Neural cell (in vitro differentiated cells): Measurements from ENCODE around the gene GRHL1. TPM values are rescaled to one million over a fixed set of nuclear protein-coding genes. Genes with fewer than 3 reads are reported as not detected.

Experiments
- H2AFZ ChIP-seq: fragments of 200-600, 300-800 bp; sonication (generic), shearing (Covaris generic); 2 replicates; pipeline ENCODE4 v1.6.0; 2014; ENCODE audit warnings: low read depth, mild to moderate bottlenecking, antibody characterized with exemption, low read length, moderate library complexity
- H3F3A ChIP-seq: fragments of 200-600 bp; shearing (Covaris generic); 2 replicates; pipeline ENCODE4 v1.6.1; 2016; ENCODE audit warnings: mild to moderate bottlenecking, moderate library complexity, mixed read lengths, antibody characterized with exemption, low read length; ENCODE audit not compliant: insufficient read depth, poor library complexity, severe bottlenecking
- H3K27ac ChIP-seq: fragments of 200-600, 300-800 bp; sonication (generic), shearing (Covaris generic); 2 replicates; pipeline ENCODE4 v1.5.1; 2014; ENCODE audit warnings: mild to moderate bottlenecking, low read length, moderate library complexity
- H3K27me3 ChIP-seq: fragments of 300-800, 200-600 bp; sonication (generic), shearing (Covaris generic); 2 replicates; pipeline ENCODE4 v1.6.0; 2014; ENCODE audit warnings: mild to moderate bottlenecking, low read depth, low read length, moderate library complexity; ENCODE audit not compliant: insufficient read depth
- H3K36me3 ChIP-seq: fragments of 300-800, 200-600 bp; sonication (generic), shearing (Covaris generic); 2 replicates; pipeline ENCODE4 v1.5.1; 2014; ENCODE audit warnings: mild to moderate bottlenecking, antibody characterized with exemption, low read length, moderate library complexity; ENCODE audit not compliant: insufficient read depth
- H3K4me2 ChIP-seq: fragments of 300-800, 200-600 bp; sonication (generic), shearing (Covaris generic); 2 replicates; pipeline ENCODE4 v1.6.0; 2014; ENCODE audit warnings: mild to moderate bottlenecking, low read length
- H3K4me3 ChIP-seq: fragments of 300-800, 200-600 bp; sonication (generic), shearing (Covaris generic); 2 replicates; pipeline ENCODE4 v1.5.1; 2014; ENCODE audit warnings: mild to moderate bottlenecking, low read length, moderate library complexity
- H3K79me2 ChIP-seq: fragments of 200-600 bp; shearing (Covaris generic); replicated peaks from 2 replicates; pipeline ENCODE4 v1.6.0; 2014; ENCODE audit warnings: mild to moderate bottlenecking, low read length, moderate library complexity; ENCODE audit not compliant: insufficient read depth
- H3K9ac ChIP-seq: fragments of 300-800, 200-600 bp; sonication (generic), shearing (Covaris generic); 2 replicates; pipeline ENCODE4 v1.6.1; 2016; ENCODE audit warnings: mild to moderate bottlenecking, low read length, mixed read lengths
- H3K9me2 ChIP-seq: fragments of 200-600 bp; shearing (Covaris generic); 2 replicates; pipeline ENCODE4 v1.6.1; 2016; ENCODE audit warnings: mild to moderate bottlenecking, low read length, mixed read lengths; ENCODE audit not compliant: insufficient read depth
- H3K9me3 ChIP-seq: fragments of 200-600, 300-800 bp; sonication (generic), shearing (Covaris generic); 2 replicates; pipeline ENCODE4 v1.6.1; 2016; ENCODE audit warnings: mild to moderate bottlenecking, mixed run types, low read length, moderate library complexity, mixed read lengths
- H4K20me1 ChIP-seq: fragments of 200-600 bp; shearing (Covaris generic); 2 replicates; pipeline ENCODE4 v1.6.1; 2016; ENCODE audit warnings: mild to moderate bottlenecking, mixed run types; ENCODE audit not compliant: insufficient read depth
- EP300 ChIP-seq: fragments of 450-650 bp; conservative IDR thresholded peaks from 2 replicates; pipeline ENCODE4 v1.6.1; 2014; ENCODE audit warnings: antibody characterized with exemption, mild to moderate bottlenecking, moderate library complexity; ENCODE audit not compliant: poor library complexity, severe bottlenecking
- EZH2 ChIP-seq: fragments of 200-600, 300-800 bp; shearing (Covaris generic), sonication (generic); IDR thresholded peaks from 2 replicates; pipeline ENCODE4 v1.6.1; 2014; ENCODE audit warnings: antibody characterized with exemption, low read length, borderline replicate concordance, mild to moderate bottlenecking; ENCODE audit not compliant: insufficient read depth, poor library complexity, severe bottlenecking
- MXI1 ChIP-seq: fragments of 450-650 bp; conservative IDR thresholded peaks from 2 replicates; pipeline ENCODE4 v1.6.1; 2014; ENCODE audit warnings: antibody characterized with exemption, mild to moderate bottlenecking; ENCODE audit not compliant: poor library complexity, severe bottlenecking
- POLR2AphosphoS5 ChIP-seq: IDR thresholded peaks from 2 replicates; pipeline ENCODE4 v1.6.1; 2012
- RAD21 ChIP-seq: fragments of 450-650 bp; conservative IDR thresholded peaks from 2 replicates; pipeline ENCODE4 v1.6.1; 2014; ENCODE audit warnings: antibody characterized with exemption, mild to moderate bottlenecking, moderate library complexity
- SMC3 ChIP-seq: fragments of 450-650 bp; conservative IDR thresholded peaks from 2 replicates; pipeline ENCODE4 v1.6.1; 2014; ENCODE audit warnings: antibody characterized with exemption, mild to moderate bottlenecking, moderate library complexity; ENCODE audit not compliant: poor library complexity
- TAF1 ChIP-seq: IDR thresholded peaks from 2 replicates; pipeline ENCODE4 v1.6.1; 2012; ENCODE audit warnings: low read depth
- polyA plus RNA-seq: library from polyadenylated mRNA; depleted of rRNA; stranded (reverse); fragments of >200 nt; gene quantifications from 2 replicates; pipeline ENCODE4 v1.2.3, GENCODE V29; 2014
- TF ChIP-seq, protein P1 (sequence below): fragments of 450-650 bp; IDR thresholded peaks from 2 replicates; pipeline ENCODE4 v1.5.1; 2014; ENCODE audit warnings: antibody characterized with exemption, mild to moderate bottlenecking, moderate library complexity; ENCODE audit not compliant: poor library complexity, severe bottlenecking
- TF ChIP-seq, protein P2 (sequence below): IDR thresholded peaks from 2 replicates; pipeline ENCODE4 v1.6.1; 2012; ENCODE audit warnings: borderline replicate concordance

The GRHL1 gene
- polyA plus RNA-seq, 1 donor from 2014 or later = 26.3 TPM

DNA sequence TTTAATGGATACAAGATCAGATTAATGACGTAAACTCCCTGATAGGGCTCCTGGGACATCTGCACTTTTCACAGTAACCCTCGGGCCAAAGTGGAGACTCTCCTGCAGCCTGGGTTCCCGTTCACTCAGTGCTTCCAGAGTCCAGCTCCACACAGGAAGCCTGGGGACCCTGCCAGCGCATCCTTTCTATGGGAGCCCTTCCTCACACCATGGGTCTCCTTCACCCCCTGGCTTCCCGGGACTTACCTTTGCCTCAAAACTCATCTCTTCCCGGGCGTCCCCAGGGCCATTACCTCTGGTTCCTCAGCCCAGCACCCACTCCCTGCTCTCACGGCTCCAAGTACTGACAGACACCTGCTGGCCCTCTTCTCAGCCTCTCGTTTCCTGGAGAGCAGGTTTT is 51.2 kb downstream of the GRHL1 start:
- no peaks in the 10 kb centered on the region for H3K9me3 ChIP-seq
- H2AFZ ChIP-seq = no peak overlapping the region

DNA sequence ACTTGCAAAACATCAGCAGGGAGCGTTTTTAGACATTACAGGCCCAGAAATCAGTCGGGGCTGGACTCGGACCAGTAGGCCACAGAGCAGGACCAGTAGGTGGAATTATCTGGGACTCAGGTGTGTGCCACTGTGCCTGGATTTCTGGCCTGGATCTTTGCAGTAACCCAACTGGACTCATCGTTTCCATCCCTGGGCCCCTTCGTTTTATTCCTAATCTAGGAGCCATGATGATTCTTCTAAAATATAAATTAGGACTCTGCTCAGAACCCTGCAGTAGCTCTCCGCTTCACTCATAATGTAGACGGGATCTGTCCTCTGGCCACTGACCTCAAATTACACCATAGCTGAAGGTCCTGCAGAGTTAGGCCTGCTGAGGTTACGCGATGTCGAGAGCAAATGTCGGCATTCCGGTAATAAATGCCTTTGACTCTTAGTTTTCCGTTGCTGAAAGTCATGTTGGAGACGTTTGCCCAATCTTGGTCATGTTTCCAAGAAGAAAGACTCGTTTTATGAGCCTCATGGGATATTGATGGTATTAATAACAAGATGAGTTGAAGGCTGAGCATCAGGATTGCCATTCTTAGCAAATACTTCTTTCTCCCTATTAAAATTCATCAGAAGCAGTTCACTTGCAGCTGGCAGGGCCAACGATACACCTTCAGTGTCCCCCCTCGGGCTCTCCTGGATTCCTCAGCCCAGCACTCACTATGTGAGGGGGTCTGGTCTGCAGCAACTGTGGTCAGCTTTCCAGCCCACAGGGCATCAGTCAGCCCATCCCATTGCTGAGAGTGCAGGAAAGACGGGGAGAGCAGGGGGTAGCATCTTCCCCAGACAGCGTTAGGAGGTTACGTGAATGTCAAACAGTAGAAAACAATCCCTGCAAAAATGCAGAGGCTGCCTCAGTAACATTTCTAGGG is 52.0 kb downstream of the GRHL1 start:
- Histone ChIP-seq H3K4me3 (no peak overlapping the region), H3K9me3 (no peaks in the 10 kb centered on the region), H3K4me2 (no peak overlapping the region), H3K27me3 (no peaks in the 10 kb centered on the region), H4K20me1 (no peaks in the 10 kb centered on the region), H3F3A (no peaks in the 10 kb centered on the region), H3K9ac (no peak overlapping the region), H3K9me2 (no peaks in the 10 kb centered on the region), H3K27ac (no peak overlapping the region), H3K36me3 (peaks cover 7% of the 10 kb centered on the region), H3K79me2 (no peaks in the 10 kb centered on the region), H2AFZ (no peak overlapping the region)
- TF ChIP-seq, protein P1, sequence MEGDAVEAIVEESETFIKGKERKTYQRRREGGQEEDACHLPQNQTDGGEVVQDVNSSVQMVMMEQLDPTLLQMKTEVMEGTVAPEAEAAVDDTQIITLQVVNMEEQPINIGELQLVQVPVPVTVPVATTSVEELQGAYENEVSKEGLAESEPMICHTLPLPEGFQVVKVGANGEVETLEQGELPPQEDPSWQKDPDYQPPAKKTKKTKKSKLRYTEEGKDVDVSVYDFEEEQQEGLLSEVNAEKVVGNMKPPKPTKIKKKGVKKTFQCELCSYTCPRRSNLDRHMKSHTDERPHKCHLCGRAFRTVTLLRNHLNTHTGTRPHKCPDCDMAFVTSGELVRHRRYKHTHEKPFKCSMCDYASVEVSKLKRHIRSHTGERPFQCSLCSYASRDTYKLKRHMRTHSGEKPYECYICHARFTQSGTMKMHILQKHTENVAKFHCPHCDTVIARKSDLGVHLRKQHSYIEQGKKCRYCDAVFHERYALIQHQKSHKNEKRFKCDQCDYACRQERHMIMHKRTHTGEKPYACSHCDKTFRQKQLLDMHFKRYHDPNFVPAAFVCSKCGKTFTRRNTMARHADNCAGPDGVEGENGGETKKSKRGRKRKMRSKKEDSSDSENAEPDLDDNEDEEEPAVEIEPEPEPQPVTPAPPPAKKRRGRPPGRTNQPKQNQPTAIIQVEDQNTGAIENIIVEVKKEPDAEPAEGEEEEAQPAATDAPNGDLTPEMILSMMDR = no peak
- TF ChIP-seq TAF1 (no peak), EP300 (no peak), MXI1 (no peak)
- TF ChIP-seq, protein P2, sequence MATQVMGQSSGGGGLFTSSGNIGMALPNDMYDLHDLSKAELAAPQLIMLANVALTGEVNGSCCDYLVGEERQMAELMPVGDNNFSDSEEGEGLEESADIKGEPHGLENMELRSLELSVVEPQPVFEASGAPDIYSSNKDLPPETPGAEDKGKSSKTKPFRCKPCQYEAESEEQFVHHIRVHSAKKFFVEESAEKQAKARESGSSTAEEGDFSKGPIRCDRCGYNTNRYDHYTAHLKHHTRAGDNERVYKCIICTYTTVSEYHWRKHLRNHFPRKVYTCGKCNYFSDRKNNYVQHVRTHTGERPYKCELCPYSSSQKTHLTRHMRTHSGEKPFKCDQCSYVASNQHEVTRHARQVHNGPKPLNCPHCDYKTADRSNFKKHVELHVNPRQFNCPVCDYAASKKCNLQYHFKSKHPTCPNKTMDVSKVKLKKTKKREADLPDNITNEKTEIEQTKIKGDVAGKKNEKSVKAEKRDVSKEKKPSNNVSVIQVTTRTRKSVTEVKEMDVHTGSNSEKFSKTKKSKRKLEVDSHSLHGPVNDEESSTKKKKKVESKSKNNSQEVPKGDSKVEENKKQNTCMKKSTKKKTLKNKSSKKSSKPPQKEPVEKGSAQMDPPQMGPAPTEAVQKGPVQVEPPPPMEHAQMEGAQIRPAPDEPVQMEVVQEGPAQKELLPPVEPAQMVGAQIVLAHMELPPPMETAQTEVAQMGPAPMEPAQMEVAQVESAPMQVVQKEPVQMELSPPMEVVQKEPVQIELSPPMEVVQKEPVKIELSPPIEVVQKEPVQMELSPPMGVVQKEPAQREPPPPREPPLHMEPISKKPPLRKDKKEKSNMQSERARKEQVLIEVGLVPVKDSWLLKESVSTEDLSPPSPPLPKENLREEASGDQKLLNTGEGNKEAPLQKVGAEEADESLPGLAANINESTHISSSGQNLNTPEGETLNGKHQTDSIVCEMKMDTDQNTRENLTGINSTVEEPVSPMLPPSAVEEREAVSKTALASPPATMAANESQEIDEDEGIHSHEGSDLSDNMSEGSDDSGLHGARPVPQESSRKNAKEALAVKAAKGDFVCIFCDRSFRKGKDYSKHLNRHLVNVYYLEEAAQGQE = no peak

More for the DNA sequence above, 51.2 kb downstream of the GRHL1 start:
- Histone ChIP-seq H3K9me2 (no peaks in the 10 kb centered on the region), H3F3A (no peaks in the 10 kb centered on the region), H3K4me3 (no peak overlapping the region), H3K79me2 (no peaks in the 10 kb centered on the region), H3K27ac (no peak overlapping the region), H3K27me3 (no peaks in the 10 kb centered on the region), H3K9ac (no peak overlapping the region), H4K20me1 (no peaks in the 10 kb centered on the region), H3K36me3 (peaks cover 7% of the 10 kb centered on the region), H3K4me2 (no peak overlapping the region)
- no peak for TF ChIP-seq MXI1
- no peak for TF ChIP-seq RAD21
- TF ChIP-seq, protein P2 = no peak
- TF ChIP-seq SMC3 = no peak
- TF ChIP-seq POLR2AphosphoS5 = no peak
- TF ChIP-seq TAF1 = no peak
- TF ChIP-seq, protein P1 = no peak
- no peak for TF ChIP-seq EZH2
